Mesodermal cell (in vitro differentiated cells): Measurements from ENCODE around the gene PREB.

Experiments used
- H3K27ac ChIP-seq: 2 replicates; pipeline ENCODE4 v1.7.0; 2013; ENCODE audit warnings: mild to moderate bottlenecking, low read depth, low read length, moderate library complexity; ENCODE audit not compliant: severe bottlenecking
- H3K36me3 ChIP-seq: 2 replicates; pipeline ENCODE4 v1.7.1; 2013; ENCODE audit warnings: mild to moderate bottlenecking, low read length, moderate library complexity; ENCODE audit not compliant: control insufficient read depth, insufficient read depth
- H3K4me1 ChIP-seq: one replicate; pipeline ENCODE4 v1.7.1; 2013; ENCODE audit warnings: mild to moderate bottlenecking, low read length; ENCODE audit not compliant: insufficient read depth, control insufficient read depth, poor library complexity, severe bottlenecking
- H3K4me3 ChIP-seq: 2 replicates; pipeline ENCODE4 v1.7.0; 2013; ENCODE audit warnings: low read length, control low read depth, mild to moderate bottlenecking; ENCODE audit not compliant: insufficient read depth, poor library complexity, severe bottlenecking; ENCODE audit errors: extremely low read depth
- H3K9me3 ChIP-seq: 2 replicates; pipeline ENCODE4 v1.7.1; 2013; ENCODE audit warnings: mild to moderate bottlenecking, low read length, moderate library complexity; ENCODE audit not compliant: control insufficient read depth
- WGBS, 2 experiments: methylation state at CpG; one replicate each; pipeline ENCODE4 v1.1.5; 2013; ENCODE audit warnings: missing lambda C conversion rate in 2 of 2; ENCODE audit not compliant: insufficient coverage in 2 of 2; 5-methylcytosine and 5-hydroxymethylcytosine counted together

The PREB gene

DNA sequence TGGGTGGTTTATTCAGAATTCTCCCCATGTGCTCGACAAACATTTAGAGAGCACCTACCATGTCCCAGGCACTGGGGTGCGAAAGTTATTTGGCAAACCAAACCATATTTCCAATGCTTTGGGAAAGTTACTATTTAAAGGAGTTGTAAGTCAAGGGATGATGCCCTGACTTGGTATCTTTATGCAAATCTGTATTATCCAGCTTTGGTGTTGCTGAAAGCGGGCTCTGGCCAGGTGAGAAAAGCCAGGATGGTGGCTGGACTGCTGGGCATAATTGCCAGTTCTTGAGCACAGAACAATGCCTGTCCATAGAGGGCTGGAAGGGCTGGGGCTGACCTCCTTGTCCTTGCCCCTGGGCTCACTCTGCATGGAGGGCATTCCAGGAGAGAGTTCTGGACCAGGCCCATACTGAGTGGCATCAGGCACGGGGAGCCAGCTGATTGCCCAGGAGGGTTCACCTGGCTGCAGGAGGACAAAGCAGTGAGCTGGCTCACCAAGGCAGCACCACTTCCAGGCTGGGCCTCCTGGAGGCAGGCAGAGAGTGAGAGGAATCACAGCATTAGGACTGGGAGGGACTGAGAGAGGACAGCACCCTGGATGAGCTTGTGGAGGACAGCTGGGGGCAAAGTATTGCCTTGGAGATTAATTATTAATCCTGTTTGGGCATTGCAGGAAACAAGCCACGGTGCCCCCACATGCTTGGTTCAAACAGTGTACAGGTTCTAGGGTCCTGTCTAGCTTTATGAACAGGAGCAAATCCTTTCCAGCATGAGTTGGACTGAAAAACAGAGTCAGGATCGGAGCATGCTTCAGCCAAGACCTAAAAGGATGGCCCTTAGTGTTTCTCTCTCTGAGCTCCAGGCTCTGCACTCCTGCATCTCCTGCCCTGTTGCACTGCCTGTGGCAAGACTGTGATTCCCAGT is 40.7 kb downstream of the PREB start:
- H3K36me3 ChIP-seq, result no peaks in the 10 kb centered on the region
- H3K4me3 ChIP-seq, result no peak overlapping the region
- H3K27ac ChIP-seq, result no peak overlapping the region
- no peaks in the 10 kb centered on the region for H3K9me3 ChIP-seq
- H3K4me1 ChIP-seq, result peaks cover 9% of the 10 kb centered on the region
- 89 to 94% methylated on average over 5 of the region's 6 CpGs for WGBS, 2 experiments

DNA sequence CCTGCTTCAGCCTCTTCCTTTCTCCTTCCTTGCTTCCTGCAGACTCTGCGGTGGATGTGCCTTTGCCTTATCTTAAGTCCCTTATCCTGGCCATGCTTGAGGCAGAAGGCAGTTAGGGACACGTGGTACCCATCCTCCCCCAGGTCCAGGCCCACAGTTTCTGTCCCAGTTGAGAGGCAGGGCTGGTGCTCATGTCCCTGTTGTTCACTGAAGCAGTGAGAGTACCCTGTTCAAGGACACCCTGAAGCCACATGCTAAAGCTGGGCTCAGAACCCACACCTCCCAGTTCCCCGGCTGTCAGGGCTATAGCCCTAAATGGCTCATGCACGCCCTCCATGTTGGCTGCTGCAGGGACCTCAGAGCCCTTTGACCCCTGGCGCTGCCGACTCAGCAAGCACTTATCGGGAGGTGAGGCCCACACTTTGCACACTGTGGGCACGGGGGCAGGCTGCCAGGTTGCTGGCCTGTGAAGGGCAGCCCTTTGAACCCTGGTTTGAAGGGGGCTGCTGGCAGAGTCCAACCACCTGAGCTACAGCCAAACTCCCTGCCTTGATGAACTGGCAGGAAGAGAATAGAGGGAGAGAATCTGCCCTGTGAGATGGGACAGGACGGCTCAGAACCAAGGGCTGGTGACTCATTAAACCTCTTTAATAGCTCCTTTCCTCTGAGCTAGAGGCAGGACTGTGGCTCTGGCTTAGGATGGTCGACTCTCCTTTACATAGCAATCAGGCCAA is 41.6 kb downstream of the PREB start:
- WGBS, 2 experiments, result 87 to 90% methylated on average over 9 to 10 of the region's 10 CpGs
- H3K36me3 ChIP-seq, result no peaks in the 10 kb centered on the region

DNA sequence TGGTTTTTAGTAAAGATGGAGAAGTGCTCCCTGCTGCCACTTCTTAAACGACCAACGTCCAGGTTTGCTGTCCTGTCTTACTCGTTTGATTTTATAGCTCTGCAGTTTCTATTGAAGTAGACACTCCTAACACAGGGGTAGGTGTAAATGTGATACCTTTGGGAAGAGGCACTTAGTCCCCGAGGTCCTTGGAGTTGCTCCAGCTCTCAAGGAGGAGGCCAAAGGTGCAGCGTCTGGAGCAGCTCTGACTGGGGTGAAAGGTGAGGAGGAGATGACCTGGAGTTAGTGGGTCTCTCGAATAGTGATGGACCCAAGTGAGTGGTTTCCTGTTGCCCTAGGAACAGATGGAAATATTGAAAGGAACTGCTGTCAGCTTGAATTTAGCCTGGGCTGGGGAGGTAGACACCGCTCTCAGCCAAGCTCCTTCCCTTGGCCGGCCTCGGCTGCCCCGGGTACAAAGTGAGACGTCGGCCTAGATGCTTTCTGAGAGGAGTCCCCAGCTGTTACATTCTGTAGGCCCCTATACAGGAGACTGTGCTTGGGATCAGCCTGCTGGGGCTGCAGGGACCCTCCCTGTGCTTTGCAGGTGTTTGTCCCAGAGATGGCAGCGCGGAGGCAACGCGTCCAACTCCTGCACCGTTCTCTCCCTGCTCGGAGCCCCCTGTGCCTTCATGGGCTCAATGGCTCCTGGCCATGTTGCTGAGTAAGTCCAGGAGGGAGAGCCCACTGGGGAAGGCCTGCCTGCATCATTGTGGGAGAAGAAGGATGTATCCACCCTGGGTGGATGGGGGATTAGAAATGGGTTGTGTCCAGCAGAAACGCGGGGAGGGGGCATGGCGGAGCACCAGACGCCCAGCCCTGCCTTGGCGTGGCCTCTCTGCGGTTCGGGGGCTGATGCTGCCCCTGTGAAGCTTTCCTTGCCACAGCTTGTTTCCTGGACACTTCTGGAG is 42.4 kb downstream of the PREB start:
- no peak overlapping the region for H3K4me3 ChIP-seq
- no peak overlapping the region for H3K27ac ChIP-seq
- no peaks in the 10 kb centered on the region for H3K9me3 ChIP-seq
- H3K36me3 ChIP-seq, result no peaks in the 10 kb centered on the region
- 84% methylated on average over 23 to 24 of the region's 25 CpGs for WGBS, 2 experiments
- H3K4me1 ChIP-seq, result peaks cover 9% of the 10 kb centered on the region

More for the DNA sequence above, 41.6 kb downstream of the PREB start:
- Histone ChIP-seq H3K4me3 (no peak overlapping the region), H3K9me3 (no peaks in the 10 kb centered on the region), H3K27ac (no peak overlapping the region), H3K4me1 (peaks cover 9% of the 10 kb centered on the region)

DNA sequence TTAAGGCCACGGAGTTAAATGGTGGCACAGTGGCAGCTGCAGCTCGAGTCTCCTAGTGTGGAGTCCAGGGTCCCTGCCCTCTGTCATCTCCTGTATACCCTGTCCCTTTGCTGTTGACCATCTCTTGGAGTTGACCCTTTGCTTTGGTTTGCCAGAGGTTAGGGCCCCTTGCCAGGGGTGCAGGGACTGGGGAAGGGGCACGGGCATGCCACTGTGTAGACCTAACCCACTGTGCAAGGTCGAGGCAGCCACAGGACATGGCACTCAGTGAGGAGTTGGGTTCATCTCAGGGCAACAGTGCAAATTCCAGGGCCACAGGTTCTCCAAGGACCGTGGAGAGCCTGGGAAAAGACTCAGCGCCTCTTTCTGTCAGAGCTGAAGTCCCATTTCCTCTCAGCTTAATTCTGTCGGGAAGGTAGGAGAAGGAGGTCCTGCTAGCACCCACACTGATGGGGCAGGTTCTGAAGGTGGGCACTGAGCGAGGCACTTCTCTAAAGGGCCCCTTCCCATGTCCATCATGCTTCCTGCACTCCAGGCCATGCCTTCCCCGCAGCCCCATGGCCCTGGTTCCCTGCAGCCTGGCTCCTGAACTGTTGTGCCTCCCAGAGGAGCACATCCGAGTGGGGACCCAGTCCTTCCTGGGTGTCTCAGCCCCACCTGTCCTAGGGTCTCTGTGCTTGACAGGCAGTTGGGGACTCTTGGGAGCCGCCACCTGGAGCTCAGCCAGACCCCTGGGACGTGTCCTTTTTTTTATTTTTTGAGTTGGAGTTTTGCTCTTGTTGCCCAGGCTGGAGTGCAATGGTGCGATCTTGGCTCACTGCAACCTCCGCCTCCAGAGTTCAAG is 45.1 kb downstream of the PREB start:
- H3K36me3 ChIP-seq, result no peaks in the 10 kb centered on the region
- no peak overlapping the region for H3K27ac ChIP-seq
- no peak overlapping the region for H3K4me3 ChIP-seq
- WGBS, 2 experiments, result 92% methylated on average over 13 of the region's 14 CpGs
- peaks cover 15% of the 10 kb centered on the region for H3K4me1 ChIP-seq
- H3K9me3 ChIP-seq, result no peaks in the 10 kb centered on the region

DNA sequence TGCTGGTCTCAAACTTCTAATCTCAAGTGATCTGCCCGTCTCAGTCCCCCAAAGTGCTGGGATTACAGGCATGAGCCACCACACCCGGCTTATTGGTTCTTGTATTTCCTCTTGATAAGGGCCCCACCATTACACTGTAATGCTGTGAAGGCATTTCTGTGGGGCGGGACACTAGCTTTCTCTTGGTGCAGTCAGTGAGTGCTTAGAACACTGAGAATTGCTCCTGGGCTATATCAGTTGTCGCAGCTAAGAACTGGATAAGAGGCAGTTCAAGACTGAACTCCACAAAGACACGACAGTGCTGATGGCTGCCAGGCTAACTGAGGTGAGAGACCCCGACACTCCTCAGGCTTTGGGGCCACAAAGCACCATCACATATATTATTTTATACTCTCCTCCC is 45.8 kb downstream of the PREB start:
- Histone ChIP-seq H3K4me1 (peaks cover 21% of the 10 kb centered on the region), H3K4me3 (no peak overlapping the region), H3K27ac (no peak overlapping the region), H3K36me3 (no peaks in the 10 kb centered on the region), H3K9me3 (no peaks in the 10 kb centered on the region)
- 91% methylated on average over 5 of the region's 6 CpGs for WGBS, 2 experiments

DNA sequence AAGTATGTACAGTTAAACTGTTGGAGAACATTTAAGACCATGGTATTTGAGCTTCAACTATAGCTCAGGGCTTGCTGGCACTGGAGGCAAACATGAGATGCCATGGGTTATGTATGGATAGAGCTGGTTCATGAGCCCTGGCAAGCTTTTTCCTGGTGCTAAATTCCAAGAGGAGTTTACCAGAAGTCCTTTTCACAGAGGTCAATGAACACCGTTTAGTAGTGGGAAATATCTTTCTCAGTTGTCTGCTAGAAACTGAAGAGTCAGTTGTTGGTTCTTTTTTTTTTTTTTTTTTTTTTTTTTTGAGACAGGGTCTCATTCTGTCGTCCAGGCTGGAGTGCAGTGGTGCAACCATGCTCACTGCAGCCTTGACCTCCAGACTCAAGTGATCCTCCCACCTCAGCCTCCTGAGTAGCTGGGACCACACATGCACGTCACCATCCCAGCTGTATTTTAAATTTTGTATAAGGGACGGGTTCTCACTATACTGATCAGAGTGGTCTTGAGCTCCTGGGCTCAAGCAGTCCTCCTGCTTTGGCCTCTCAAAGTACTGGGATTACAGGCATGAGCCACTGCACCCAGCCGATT is 46.5 kb downstream of the PREB start:
- no peak overlapping the region for H3K27ac ChIP-seq
- no peaks in the 10 kb centered on the region for H3K9me3 ChIP-seq
- no peak overlapping the region for H3K4me3 ChIP-seq
- WGBS, 2 experiments, result 90 to 100% methylated on average over 3 of the region's 5 CpGs
- peaks cover 17% of the 10 kb centered on the region for H3K4me1 ChIP-seq
- H3K36me3 ChIP-seq, result no peaks in the 10 kb centered on the region

DNA sequence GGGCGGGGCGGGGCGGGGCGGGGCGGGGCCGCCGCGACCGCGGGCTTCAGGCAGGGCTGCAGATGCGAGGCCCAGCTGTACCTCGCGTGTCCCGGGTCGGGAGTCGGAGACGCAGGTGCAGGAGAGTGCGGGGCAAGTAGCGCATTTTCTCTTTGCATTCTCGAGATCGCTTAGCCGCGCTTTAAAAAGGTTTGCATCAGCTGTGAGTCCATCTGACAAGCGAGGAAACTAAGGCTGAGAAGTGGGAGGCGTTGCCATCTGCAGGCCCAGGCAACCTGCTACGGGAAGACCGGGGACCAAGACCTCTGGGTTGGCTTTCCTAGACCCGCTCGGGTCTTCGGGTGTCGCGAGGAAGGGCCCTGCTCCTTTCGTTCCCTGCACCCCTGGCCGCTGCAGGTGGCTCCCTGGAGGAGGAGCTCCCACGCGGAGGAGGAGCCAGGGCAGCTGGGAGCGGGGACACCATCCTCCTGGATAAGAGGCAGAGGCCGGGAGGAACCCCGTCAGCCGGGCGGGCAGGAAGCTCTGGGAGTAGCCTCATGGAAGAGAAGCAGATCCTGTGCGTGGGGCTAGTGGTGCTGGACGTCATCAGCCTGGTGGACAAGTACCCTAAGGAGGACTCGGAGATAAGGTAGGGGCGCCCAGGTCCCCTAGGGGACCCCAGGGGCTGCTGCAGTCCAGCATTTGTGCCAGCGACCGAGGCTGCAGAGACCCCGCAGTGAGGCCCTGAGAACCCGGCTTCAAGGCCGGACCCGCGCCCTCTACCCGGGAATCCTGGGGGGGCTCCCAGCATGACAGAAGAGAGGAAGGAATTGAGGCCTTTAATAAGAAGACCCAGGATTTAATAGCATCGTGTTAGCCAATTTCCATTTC is 47.5 kb downstream of the PREB start, which contains the start of gene KHK:
Gene KHK (plus strand): TSS at position 49 of the 870 bp plus-strand sequence. CDS start 488 bp downstream, at position 537.
- Histone ChIP-seq H3K4me3 (peak within 1 kb of the TSS; percentile 66), H3K4me1 (peaks cover 11% of the 10 kb centered on the region), H3K9me3 (no peaks in the 10 kb centered on the region), H3K27ac (peak within 1 kb of the TSS; percentile 81), H3K36me3 (no peaks in the 10 kb centered on the region)
- WGBS, 2 experiments, result 10 to 12% methylated on average over 45 to 54 of the region's 54 CpGs

DNA sequence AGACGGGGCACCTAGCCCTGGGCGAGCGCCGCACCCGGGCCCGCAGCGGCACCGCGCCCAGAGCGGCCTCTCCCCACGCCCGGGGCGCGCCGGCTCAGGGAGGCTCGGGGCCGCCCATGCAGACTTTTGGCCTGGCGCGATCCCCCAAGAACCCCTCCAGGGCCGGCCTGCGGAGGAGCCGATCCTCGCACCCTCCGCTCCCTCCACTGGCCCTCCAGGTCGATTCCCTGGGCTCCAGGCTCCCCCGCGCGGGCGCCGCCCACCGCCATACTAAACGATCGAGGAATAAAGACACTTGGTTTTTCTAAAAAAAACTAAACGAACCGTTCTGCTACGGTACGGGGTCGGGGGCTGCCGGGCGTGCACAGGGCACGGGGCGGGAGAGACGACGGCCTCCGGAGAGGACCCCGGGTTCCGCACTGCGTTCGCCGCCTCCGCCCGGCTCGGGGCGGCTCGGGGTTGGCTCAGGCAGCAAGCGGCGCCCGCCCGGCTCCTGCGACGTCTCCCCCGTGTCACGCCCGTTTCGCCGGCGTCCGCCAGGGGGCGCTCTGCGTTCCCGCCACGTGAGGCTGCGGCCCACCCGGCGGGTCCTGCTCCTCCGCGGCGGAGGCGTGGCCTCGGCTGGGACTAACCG is 48.2 kb downstream of the PREB start:
- H3K4me3 ChIP-seq, result peak overlapping the region; percentile 66
- no peaks in the 10 kb centered on the region for H3K9me3 ChIP-seq
- H3K36me3 ChIP-seq, result no peaks in the 10 kb centered on the region
- H3K4me1 ChIP-seq, result peaks cover 11% of the 10 kb centered on the region
- H3K27ac ChIP-seq, result peak overlapping the region; percentile 81
- 0% methylated on average over 45 to 66 of the region's 81 CpGs for WGBS, 2 experiments
